ENCODE measurements around the gene LTA.
A peak's percentile ranks its signal among the peaks of the same experiment; 100 is the strongest.

The LTA gene

GRCh38 chr6:31569861-31570536 is 2.1 kb upstream of the LTA start:
- FAIRE-seq, result no peak
- DNase-seq (ENCODE audit: low spot score), result no peak

GRCh38 chr6:31573239-31574105 is 1.4 kb downstream of the LTA start:
- DNase-seq (ENCODE audit: low spot score), result no peak
- no peak for FAIRE-seq

DNA sequence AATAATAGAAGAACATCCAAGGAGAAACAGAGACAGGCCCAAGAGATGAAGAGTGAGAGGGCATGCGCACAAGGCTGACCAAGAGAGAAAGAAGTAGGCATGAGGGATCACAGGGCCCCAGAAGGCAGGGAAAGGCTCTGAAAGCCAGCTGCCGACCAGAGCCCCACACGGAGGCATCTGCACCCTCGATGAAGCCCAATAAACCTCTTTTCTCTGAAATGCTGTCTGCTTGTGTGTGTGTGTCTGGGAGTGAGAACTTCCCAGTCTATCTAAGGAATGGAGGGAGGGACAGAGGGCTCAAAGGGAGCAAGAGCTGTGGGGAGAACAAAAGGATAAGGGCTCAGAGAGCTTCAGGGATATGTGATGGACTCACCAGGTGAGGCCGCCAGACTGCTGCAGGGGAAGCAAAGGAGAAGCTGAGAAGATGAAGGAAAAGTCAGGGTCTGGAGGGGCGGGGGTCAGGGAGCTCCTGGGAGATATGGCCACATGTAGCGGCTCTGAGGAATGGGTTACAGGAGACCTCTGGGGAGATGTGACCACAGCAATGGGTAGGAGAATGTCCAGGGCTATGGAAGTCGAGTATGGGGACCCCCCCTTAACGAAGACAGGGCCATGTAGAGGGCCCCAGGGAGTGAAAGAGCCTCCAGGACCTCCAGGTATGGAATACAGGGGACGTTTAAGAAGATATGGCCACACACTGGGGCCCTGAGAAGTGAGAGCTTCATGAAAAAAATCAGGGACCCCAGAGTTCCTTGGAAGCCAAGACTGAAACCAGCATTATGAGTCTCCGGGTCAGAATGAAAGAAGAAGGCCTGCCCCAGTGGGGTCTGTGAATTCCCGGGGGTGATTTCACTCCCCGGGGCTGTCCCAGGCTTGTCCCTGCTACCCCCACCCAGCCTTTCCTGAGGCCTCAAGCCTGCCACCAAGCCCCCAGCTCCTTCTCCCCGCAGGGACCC is 2.3 kb downstream of the LTA start:
- FAIRE-seq (no peak), DNase-seq (ENCODE audit: low spot score) (no peak)

- peak; percentile 37 for DNase-seq (ENCODE audit: low spot score)
- no peak for FAIRE-seq
Measured at GRCh38 chr6:31575335-31575901, 3.3 kb downstream of the LTA start, which contains the start of gene TNF. TNF (plus strand) TSS chr6:31575565; CDS start chr6:31575742, 177 bp downstream.

GRCh38 chr6:31575952-31576685 is 4.0 kb downstream of the LTA start:
- no peak for DNase-seq (ENCODE audit: low spot score)
- FAIRE-seq, result no peak

DNA sequence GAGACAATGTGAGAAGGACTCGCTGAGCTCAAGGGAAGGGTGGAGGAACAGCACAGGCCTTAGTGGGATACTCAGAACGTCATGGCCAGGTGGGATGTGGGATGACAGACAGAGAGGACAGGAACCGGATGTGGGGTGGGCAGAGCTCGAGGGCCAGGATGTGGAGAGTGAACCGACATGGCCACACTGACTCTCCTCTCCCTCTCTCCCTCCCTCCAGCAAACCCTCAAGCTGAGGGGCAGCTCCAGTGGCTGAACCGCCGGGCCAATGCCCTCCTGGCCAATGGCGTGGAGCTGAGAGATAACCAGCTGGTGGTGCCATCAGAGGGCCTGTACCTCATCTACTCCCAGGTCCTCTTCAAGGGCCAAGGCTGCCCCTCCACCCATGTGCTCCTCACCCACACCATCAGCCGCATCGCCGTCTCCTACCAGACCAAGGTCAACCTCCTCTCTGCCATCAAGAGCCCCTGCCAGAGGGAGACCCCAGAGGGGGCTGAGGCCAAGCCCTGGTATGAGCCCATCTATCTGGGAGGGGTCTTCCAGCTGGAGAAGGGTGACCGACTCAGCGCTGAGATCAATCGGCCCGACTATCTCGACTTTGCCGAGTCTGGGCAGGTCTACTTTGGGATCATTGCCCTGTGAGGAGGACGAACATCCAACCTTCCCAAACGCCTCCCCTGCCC is 4.9 kb downstream of the LTA start:
- DNase-seq (ENCODE audit: low spot score), result no peak
- no peak for FAIRE-seq

GRCh38 chr6:31577579-31577966 is 5.5 kb downstream of the LTA start:
- DNase-seq (ENCODE audit: low spot score) (no peak), FAIRE-seq (no peak)

DNA sequence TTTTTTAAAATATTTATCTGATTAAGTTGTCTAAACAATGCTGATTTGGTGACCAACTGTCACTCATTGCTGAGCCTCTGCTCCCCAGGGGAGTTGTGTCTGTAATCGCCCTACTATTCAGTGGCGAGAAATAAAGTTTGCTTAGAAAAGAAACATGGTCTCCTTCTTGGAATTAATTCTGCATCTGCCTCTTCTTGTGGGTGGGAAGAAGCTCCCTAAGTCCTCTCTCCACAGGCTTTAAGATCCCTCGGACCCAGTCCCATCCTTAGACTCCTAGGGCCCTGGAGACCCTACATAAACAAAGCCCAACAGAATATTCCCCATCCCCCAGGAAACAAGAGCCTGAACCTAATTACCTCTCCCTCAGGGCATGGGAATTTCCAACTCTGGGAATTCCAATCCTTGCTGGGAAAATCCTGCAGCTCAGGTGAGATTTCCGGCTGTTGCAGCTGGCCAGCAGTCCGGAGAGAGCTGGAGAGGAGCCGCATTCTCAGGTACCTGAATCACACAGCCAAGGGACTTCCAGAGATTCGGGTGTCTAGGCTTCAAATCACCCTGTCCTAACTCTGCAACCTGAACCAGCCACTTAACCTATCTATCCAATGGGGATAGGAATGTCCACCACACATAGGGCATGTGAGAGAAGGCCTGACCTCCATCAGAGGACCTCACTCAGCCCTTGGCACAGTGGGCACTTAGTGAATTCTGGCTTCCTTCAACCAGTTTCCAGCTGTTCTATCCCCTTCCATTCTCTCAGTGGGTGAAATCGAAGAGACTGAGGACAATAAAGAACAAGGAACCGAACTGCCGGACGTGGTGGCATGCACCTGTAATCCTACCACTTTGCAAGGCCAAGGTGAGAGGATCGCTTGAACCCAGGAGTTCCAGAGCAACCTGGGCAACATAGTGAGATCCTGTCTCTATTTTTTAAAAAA is 6.4 kb downstream of the LTA start:
- DNase-seq (ENCODE audit: low spot score) (peak; percentile 69), FAIRE-seq (no peak)

GRCh38 chr6:31579119-31579505 is 7.0 kb downstream of the LTA start:
- DNase-seq (ENCODE audit: low spot score) (no peak), FAIRE-seq (no peak)

GRCh38 chr6:31579546-31580437 is 7.7 kb downstream of the LTA start:
- no peak for FAIRE-seq
- no peak for DNase-seq (ENCODE audit: low spot score)

GRCh38 chr6:31580438-31580740 is 8.3 kb downstream of the LTA start:
- DNase-seq (ENCODE audit: low spot score) (no peak), FAIRE-seq (no peak)

DNA sequence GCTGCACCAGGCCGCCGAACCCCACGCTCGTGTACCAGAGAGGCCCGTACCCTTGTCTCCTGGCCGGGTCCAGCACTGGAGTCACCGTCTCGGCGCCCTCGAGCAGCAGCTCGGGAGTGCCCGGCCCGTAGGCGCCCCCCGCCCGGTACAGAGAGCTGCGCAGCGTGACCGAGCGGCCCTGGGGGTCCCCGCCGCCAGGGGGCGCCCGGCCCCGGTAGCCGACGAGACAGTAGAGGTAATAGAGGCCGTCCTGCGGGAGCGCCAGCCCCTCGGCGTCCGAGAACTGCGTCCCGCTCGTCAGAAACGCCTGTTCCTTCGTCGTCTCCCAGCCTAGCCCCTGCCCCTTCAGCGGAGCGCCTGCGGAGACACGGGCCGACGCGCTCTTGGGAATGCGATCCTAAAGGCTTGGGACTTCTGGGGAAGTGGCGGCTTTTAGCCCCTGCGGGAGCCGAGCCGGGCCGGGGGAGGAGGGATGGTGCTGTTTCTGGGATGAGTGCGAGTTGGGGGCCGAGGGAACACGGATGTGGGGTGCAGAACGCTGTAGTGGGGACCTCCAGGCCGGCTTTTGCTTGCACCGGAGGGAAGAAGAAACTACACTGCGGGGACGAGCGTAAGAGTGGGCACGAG is 8.8 kb downstream of the LTA start:
- FAIRE-seq (no peak), DNase-seq (ENCODE audit: low spot score) (peak; percentile 62)

DNA sequence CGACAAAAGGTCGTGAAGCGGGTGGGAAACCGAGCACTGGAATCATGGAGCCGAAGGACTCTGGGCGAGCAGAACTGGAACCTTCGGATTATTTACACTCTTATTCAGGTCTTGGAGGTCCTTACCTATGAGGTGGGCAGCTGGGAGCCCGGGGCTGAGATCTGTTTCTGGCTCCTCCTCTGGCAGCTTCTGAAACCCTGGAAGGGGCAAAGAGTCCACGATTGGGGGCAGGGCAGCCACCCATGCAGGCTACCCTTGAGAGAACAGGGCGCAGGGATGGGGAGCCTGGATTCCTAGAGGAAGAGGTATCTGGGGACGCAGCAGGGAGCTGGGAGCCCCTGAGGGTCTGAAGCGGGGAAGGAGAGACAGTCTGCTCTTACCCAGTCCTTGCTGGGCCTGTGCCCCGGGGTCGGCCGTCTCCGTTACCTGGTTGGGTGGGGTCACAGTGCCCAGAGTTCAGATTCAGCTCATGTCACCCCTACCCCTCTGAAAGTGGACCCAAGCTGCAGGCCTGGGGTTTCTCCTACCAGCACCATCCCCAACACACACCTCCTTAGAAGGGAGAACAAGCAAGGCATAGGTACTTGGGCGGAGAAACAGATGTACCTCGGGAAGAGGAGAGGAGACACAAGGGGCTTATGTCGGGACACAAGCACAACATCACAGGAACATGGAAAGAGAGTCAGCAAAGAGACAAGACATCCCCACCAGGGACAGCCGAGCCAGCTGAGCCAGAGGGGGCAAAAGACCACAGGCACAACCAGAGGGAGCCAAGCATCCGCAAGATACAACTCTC is 9.5 kb downstream of the LTA start:
- FAIRE-seq, result no peak
- no peak for DNase-seq (ENCODE audit: low spot score)

- no peak for DNase-seq (ENCODE audit: low spot score)
- FAIRE-seq, result no peak
Measured at GRCh38 chr6:31582230-31582643, 10.1 kb downstream of the LTA start, which contains the start of gene LTB. LTB (minus strand) TSS chr6:31582424; CDS start chr6:31582417, 7 bp downstream.

DNA sequence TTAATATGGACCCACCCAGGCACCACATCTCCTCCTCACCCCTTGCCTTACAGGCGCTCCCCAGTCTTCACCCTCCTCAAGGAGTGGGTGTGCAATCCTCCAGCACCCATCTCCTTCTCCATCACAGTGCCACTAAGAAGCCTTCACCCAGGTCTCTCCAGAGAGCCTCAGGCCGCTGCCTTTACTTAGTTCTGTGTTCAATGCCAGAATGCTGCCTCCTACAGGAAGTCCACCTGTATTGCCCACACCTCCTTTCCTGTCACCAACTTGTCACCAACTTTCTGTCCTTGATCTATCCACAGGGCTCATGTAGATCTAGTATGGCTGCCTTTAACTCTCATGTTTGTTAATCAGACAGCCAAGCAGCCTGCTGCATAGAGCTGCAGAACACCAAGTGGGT is 13.4 kb downstream of the LTA start:
- no peak for FAIRE-seq
- DNase-seq (ENCODE audit: low spot score), result peak; percentile 8

DNA sequence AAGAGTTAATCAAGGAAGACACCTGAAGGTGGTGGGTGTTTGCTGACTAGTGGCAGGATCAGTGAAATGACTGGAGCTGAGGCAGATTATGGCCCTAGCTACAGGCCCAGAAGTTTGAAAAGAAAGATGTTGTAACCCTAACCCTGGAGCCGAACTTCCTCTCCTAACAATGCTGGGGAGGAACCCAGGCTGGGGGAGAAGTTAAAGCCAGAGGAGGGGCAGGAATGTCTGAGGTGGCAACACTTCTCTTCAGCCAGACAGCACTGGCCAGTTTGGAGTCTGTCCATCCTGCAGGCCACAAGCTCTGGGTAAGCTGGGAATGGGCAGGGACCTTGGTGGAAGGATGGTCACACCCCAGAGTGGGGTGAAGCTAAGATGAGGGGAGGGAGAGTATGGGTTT is 13.9 kb downstream of the LTA start, which contains the start of gene LST1:
LST1 (plus strand) TSS at position 270 of the 400 bp plus-strand sequence. CDS start 1,023 bp downstream, outside the sequence.
- FAIRE-seq, result no peak
- no peak for DNase-seq (ENCODE audit: low spot score)

All from RCC 7860 (cell line).